Lower leg skin (tissue), 3 donors: Measurements from ENCODE around the gene MMP2.

Experiments
- CTCF ChIP-seq, 3 donors: fragments of 450-650 bp; IDR thresholded peaks; one replicate each; pipeline ENCODE4 v1.5.1; 2016; ENCODE audit warnings: antibody characterized with exemption in 3 of 3, mild to moderate bottlenecking in 3 of 3, moderate library complexity in 2 of 3
- POLR2A ChIP-seq, 2 donors: fragments of 450-650 bp; IDR thresholded peaks; one replicate each; pipeline ENCODE4 v1.6.1; 2016 to 2017; ENCODE audit warnings: antibody characterized with exemption in 2 of 2, mild to moderate bottlenecking in 1 of 2, moderate library complexity in 1 of 2

GRCh38 chr16:55471448-55472097 is 7.4 kb upstream of the MMP2 start:
- no peak for TF ChIP-seq POLR2A (IDR thresholded peaks at IDR 0.05)
- no peak for TF ChIP-seq CTCF (IDR thresholded peaks at IDR 0.05)
